Globus pallidus (tissue), 1 donor: ENCODE data around the gene CRHR1.

Experiments
- DNase-seq: peaks from one replicate; pipeline ENCODE4 v3.0.0-alpha.2; 2015; ENCODE audit warnings: low spot score

Gene CRHR1

GRCh38 chr17:45868276-45868675, 84.2 kb downstream of the CRHR1 start:
- no peak for DNase-seq

GRCh38 chr17:45869676-45870341, 85.7 kb downstream of the CRHR1 start:
- no peak for DNase-seq

DNA sequence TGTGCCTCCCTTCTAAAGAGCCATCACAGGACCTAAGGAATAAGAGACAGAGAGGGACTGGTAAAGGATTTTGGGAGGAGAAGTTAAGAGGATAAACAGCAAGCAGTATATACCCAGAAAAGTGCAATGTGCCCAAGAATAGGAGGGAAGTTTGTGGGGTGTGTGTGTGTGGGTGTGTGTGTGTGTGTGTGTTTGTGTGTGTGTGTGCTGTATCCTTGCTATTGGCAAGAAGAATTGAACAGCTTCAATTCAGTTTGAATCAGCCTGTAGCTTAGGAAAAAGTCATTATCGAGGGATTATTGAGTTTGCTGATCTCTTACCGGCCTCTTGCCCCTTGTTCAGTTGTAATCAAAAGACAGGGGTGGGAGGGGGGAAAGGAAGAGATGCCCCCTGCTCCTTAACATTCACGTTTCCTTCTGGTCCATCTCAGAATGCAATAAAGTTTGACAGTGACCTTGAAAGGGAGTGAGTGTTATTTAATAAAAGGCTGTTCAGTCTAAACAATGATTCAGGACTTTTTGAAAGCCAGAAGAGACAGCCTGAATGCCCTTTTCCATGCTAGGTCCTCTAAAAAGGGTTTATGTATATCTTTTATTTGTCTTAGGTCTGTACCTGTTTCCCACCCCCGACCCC, 86.3 kb downstream of the CRHR1 start:
- DNase-seq: no peak

GRCh38 chr17:45871718-45872117, 87.6 kb downstream of the CRHR1 start:
- DNase-seq: no peak

DNA sequence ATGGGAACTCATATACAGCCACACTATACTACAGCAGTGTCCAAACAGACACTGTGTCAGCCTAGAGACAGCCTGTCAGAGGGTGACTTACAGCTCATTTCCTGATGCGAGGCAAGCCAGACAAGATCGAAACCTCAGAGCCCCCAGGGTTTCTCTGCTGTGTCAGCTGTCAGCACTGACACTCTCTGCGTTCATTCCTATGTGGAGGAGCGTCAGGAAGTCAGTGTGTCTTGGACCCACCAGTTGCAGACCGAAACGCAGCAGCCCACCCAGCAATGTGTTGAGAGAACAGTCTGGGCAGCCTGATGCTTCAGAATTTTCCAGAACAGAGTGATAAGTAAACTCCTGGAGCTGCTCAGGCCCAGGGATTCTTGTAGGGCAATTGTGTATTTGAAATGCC, 89.6 kb downstream of the CRHR1 start:
- no peak for DNase-seq

DNA sequence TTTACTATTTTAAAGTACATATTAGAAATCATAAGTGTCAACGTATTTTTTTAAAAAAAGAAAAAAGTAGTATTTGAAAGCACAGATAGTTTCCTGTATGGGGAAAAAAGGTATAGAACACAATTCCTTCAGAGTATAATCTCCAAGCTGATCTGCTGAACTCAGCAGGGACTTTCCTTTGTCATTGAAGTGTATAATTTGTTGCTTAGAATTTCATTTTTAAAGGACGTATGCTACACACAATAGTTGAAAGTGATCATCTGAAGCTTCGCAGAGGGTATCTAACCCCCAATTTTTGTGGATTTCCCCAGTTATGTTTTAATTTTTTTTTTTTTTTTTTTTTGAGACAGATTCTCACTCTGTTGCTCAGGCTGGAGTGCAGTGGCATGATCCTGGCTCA, 90.0 kb downstream of the CRHR1 start:
- no peak for DNase-seq

DNA sequence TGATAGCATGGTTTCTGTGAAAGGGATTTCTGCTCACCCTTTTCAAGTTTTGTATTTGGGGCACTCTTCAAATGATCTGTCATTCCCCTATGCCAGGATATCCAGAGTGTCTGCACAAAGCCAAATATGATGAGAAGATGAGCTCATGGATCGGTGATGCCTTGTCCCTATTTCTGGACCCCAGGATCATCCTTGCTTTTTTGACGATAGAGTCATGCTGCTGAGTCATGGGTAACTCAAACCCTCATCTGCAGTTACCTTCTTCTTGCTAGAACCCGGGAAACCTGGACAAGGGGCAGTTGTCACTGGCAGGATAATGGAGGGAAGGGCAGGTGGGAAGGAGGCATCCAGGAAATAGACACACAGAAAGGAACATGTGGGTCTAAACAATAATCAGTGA, 92.4 kb downstream of the CRHR1 start:
- no peak for DNase-seq

DNA sequence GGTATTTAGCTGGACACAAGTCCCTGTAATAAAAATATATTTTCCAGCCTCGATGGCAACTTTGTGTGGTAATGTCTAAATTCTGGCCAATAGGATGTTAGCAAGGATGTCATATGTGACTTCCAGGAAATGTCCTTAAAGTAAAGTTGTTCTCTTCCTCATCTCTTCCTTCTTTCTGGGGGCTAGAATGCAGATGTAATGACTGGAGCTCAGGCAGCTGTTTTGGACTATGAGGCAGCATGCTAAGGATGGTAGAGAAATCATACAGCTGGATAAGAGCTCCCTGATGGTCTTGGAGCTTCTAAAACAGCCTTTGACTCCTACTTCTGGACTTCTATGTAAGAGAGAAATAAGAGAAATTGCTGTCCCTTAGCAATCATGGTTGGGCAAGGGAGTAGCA, 93.3 kb downstream of the CRHR1 start:
- no peak for DNase-seq

- DNase-seq: no peak
Observed at GRCh38 chr17:45883063-45883462, 98.9 kb downstream of the CRHR1 start.
